Fibroblast of lung (primary cell): Measurements from ENCODE around the gene CD79B. TPM values are rescaled to one million over a fixed set of nuclear protein-coding genes. Genes with fewer than 3 reads are reported as not detected.

Experiments
- DNase-seq, 2 donors: peaks; one replicate each; pipeline versions ENCODE4 v3.0.0 to v3.0.0-alpha.2; 2010; ENCODE audit warnings: low read depth in 2 of 2
- H2AFZ ChIP-seq: 2 replicates; pipeline ENCODE4 v1.5.1; 2012; ENCODE audit warnings: low read length, control low read depth, inconsistent platforms
- H3K27ac ChIP-seq: 2 replicates; pipeline ENCODE4 v1.5.1; 2011; ENCODE audit warnings: low read length, control low read depth; ENCODE audit not compliant: insufficient read depth
- H3K27me3 ChIP-seq: 2 replicates; pipeline ENCODE4 v1.5.1; 2011; ENCODE audit warnings: mild to moderate bottlenecking, low read length; ENCODE audit not compliant: control insufficient read depth, insufficient read depth
- H3K36me3 ChIP-seq: 2 replicates; pipeline ENCODE4 v1.5.1; 2011; ENCODE audit warnings: low read length; ENCODE audit not compliant: control insufficient read depth, insufficient read depth
- H3K4me1 ChIP-seq: 2 replicates; pipeline ENCODE4 v1.5.1; 2011; ENCODE audit warnings: low read length; ENCODE audit not compliant: control insufficient read depth, insufficient read depth; ENCODE audit errors: extremely low read depth
- H3K4me2 ChIP-seq: 2 replicates; pipeline ENCODE4 v1.5.1; 2011; ENCODE audit warnings: low read length, control low read depth; ENCODE audit not compliant: insufficient read depth; ENCODE audit errors: extremely low read depth
- H3K4me3 ChIP-seq, 4 experiments: fragments of 200-600 bp in 1 of 4; sonication (generic) in 1 of 4; replicated peaks in 1 of 4; 2 replicates each; pipeline ENCODE4 v1.5.1; 2011 to 2016; ENCODE audit warnings: low read length in 4 of 4, low read depth in 3 of 4, mild to moderate bottlenecking in 3 of 4, control low read depth in 2 of 4, inconsistent platforms in 1 of 4, mixed read lengths in 1 of 4; ENCODE audit not compliant: insufficient read depth in 1 of 4; ENCODE audit errors: control extremely low read depth in 1 of 4
- H3K79me2 ChIP-seq: 2 replicates; pipeline ENCODE4 v1.5.1; 2012; ENCODE audit warnings: mild to moderate bottlenecking, low read length, inconsistent platforms; ENCODE audit not compliant: control insufficient read depth, insufficient read depth
- H3K9ac ChIP-seq: 2 replicates; pipeline ENCODE4 v1.5.1; 2011; ENCODE audit warnings: mild to moderate bottlenecking, low read length, control low read depth; ENCODE audit not compliant: insufficient read depth
- H3K9me3 ChIP-seq: 2 replicates; pipeline ENCODE4 v1.5.1; 2012; ENCODE audit warnings: low read depth, low read length; ENCODE audit not compliant: control insufficient read depth, insufficient read depth
- H4K20me1 ChIP-seq: 2 replicates; pipeline ENCODE4 v1.5.1; 2011; ENCODE audit warnings: low read length; ENCODE audit not compliant: control insufficient read depth, insufficient read depth; ENCODE audit errors: extremely low read depth
- EZH2 ChIP-seq: IDR thresholded peaks from 2 replicates; pipeline ENCODE4 v1.5.1; 2012; ENCODE audit warnings: low read length, control low read depth, mild to moderate bottlenecking; ENCODE audit errors: missing control alignments
- polyA plus RNA-seq, 2 donors: library from polyadenylated mRNA; depleted of rRNA in 1 of 2; stranded (reverse) in 1 of 2; unstranded in 1 of 2; fragments of >200 nt; gene quantifications; 2 replicates each; pipeline ENCODE4 v1.2.1, GENCODE V29; 2011 to 2012; ENCODE audit warnings: missing spikeins in 1 of 2
- total RNA-seq: library from RNA; depleted of rRNA; stranded (reverse); fragments of >200 nt; gene quantifications from 2 replicates; pipeline ENCODE4 v1.2.1, GENCODE V29; 2014
- TF ChIP-seq, protein P1 (sequence below), 2 donors: IDR thresholded peaks in 1 of 2; conservative IDR thresholded peaks in 1 of 2; 1 replicate in 1 of 2; 2 replicates in 1 of 2; pipeline ENCODE4 v1.5.1; 2011 to 2012; ENCODE audit warnings: low read length in 2 of 2, control low read depth in 1 of 2, inconsistent platforms in 1 of 2, low read depth in 1 of 2, mild to moderate bottlenecking in 1 of 2

Gene CD79B
- total and polyA plus RNA-seq, 2 donors (not counting 1 experiment from before 2014, with no cell fraction given): 0.17 to 0.72 TPM

- no peak overlapping the region for H2AFZ ChIP-seq
- DNase-seq: peak; percentile 11 to 28
- TF ChIP-seq EZH2: no peak
- TF ChIP-seq, protein P1, sequence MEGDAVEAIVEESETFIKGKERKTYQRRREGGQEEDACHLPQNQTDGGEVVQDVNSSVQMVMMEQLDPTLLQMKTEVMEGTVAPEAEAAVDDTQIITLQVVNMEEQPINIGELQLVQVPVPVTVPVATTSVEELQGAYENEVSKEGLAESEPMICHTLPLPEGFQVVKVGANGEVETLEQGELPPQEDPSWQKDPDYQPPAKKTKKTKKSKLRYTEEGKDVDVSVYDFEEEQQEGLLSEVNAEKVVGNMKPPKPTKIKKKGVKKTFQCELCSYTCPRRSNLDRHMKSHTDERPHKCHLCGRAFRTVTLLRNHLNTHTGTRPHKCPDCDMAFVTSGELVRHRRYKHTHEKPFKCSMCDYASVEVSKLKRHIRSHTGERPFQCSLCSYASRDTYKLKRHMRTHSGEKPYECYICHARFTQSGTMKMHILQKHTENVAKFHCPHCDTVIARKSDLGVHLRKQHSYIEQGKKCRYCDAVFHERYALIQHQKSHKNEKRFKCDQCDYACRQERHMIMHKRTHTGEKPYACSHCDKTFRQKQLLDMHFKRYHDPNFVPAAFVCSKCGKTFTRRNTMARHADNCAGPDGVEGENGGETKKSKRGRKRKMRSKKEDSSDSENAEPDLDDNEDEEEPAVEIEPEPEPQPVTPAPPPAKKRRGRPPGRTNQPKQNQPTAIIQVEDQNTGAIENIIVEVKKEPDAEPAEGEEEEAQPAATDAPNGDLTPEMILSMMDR (conservative IDR thresholded peaks at IDR 0.05 in 1 of 2, IDR thresholded peaks at IDR 0.05 in 1 of 2; ENCODE audit: low read depth in 1 of 2, low read length in 2 of 2): peak in 1 of 2 donors; percentile 71
Observed at GRCh38 chr17:63946440-63947363, 14.6 kb upstream of the CD79B start.

GRCh38 chr17:63945784-63946439 is 13.8 kb upstream of the CD79B start:
- no peak for TF ChIP-seq EZH2
- TF ChIP-seq, protein P1 (conservative IDR thresholded peaks at IDR 0.05 in 1 of 2, IDR thresholded peaks at IDR 0.05 in 1 of 2; ENCODE audit: low read depth in 1 of 2, low read length in 2 of 2): no peak
- H3K9me3 ChIP-seq: no peaks in the 10 kb centered on the region
- no peaks in the 10 kb centered on the region for H4K20me1 ChIP-seq
- H3K79me2 ChIP-seq: no peaks in the 10 kb centered on the region
- H3K4me2 ChIP-seq: no peak overlapping the region
- no peaks in the 10 kb centered on the region for H3K4me1 ChIP-seq
- no peak overlapping the region for H3K27ac ChIP-seq
- no peaks in the 10 kb centered on the region for H3K27me3 ChIP-seq
- H3K36me3 ChIP-seq: no peaks in the 10 kb centered on the region
- H3K9ac ChIP-seq: no peak overlapping the region
- no peak overlapping the region for H2AFZ ChIP-seq
- H3K4me3 ChIP-seq: no peak overlapping the region
- DNase-seq: no peak

More at GRCh38 chr17:63946440-63947363, 14.6 kb upstream of the CD79B start:
- no peak overlapping the region for H3K4me2 ChIP-seq
- no peak overlapping the region for H3K4me3 ChIP-seq
- H3K9me3 ChIP-seq: no peaks in the 10 kb centered on the region
- H3K79me2 ChIP-seq: no peaks in the 10 kb centered on the region
- no peaks in the 10 kb centered on the region for H4K20me1 ChIP-seq
- H3K9ac ChIP-seq: no peak overlapping the region
- H3K4me1 ChIP-seq: no peaks in the 10 kb centered on the region
- no peaks in the 10 kb centered on the region for H3K27me3 ChIP-seq
- no peaks in the 10 kb centered on the region for H3K36me3 ChIP-seq
- H3K27ac ChIP-seq: no peak overlapping the region

GRCh38 chr17:63944736-63945499 is 12.8 kb upstream of the CD79B start:
- H4K20me1 ChIP-seq: no peaks in the 10 kb centered on the region
- no peak overlapping the region for H2AFZ ChIP-seq
- no peaks in the 10 kb centered on the region for H3K36me3 ChIP-seq
- no peak overlapping the region for H3K4me2 ChIP-seq
- no peaks in the 10 kb centered on the region for H3K79me2 ChIP-seq
- TF ChIP-seq, protein P1 (conservative IDR thresholded peaks at IDR 0.05 in 1 of 2, IDR thresholded peaks at IDR 0.05 in 1 of 2; ENCODE audit: low read depth in 1 of 2, low read length in 2 of 2): no peak
- no peak for TF ChIP-seq EZH2
- no peak overlapping the region for H3K9ac ChIP-seq
- DNase-seq: no peak
- H3K4me1 ChIP-seq: no peaks in the 10 kb centered on the region
- no peaks in the 10 kb centered on the region for H3K9me3 ChIP-seq
- no peaks in the 10 kb centered on the region for H3K27me3 ChIP-seq
- no peak overlapping the region for H3K27ac ChIP-seq
- no peak overlapping the region for H3K4me3 ChIP-seq
